Stimulated activated CD4-positive, alpha-beta T cell treated with anti-CD3 and anti-CD28 coated beads, TNF-alpha, amount 100 ng/mL, for 48 hours (primary cell): ENCODE results near the gene NLRC3.
"Not testable (repeated sequence)": the region's sequence is repeated elsewhere in the genome, so short reads cannot be mapped to it uniquely, and the experiment has no call there.

Experiments used
- DNase-seq, 3 donors: peaks; one replicate each; pipeline ENCODE4 v3.0.0-alpha.2; 2020; ENCODE audit warnings: low read depth in 3 of 3

Gene NLRC3

GRCh38 chr16:3514621-3515020 is 62.6 kb downstream of the NLRC3 start:
- DNase-seq, result no peak

GRCh38 chr16:3513892-3514583 is 63.2 kb downstream of the NLRC3 start:
- DNase-seq, result no peak

- no peak for DNase-seq
Observed at GRCh38 chr16:3511286-3512180, 65.7 kb downstream of the NLRC3 start.

DNA sequence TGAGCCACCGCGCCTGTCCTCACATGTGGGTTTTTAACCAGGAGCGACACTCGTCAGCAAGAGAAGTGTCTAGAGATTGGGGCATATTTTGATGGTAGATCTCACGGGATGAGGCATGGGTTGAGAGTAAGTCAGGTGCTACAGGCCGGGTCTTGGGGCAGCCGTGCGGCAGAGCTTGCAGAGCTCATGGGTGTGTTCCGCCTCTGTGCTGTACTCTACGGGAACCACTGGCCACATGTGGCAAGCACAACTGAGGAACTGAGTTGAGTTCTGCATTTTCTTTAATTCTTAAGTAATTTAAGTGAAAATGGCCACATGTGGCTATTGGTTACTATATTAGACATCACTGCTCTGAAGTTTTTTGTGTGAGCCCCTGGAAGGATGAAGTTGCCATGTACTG is 66.8 kb downstream of the NLRC3 start:
- no peak for DNase-seq

- DNase-seq, result peak in 2 of 3 donors; percentile 53 to 62
Observed at GRCh38 chr16:3509470-3509928, 67.7 kb downstream of the NLRC3 start.

DNA sequence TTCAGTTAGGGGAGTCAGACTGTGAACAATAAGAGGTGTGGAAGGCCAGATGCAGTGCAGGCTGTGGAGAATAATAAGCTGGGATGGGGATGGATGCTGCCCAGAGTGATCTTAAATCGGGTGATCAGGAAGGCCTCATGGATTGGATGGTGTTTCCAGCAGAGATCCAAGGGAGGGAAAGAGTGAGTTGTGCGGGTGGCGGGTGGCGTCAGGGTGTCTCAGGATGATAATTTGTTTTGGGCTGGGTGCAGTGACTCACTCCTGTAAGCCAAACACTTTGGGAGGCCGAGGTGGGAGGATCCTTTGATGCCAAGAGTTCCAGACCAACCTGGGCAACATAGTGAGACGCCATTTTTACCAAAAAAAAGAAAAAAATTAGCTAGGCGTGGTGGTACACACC is 68.5 kb downstream of the NLRC3 start:
- no peak for DNase-seq

DNA sequence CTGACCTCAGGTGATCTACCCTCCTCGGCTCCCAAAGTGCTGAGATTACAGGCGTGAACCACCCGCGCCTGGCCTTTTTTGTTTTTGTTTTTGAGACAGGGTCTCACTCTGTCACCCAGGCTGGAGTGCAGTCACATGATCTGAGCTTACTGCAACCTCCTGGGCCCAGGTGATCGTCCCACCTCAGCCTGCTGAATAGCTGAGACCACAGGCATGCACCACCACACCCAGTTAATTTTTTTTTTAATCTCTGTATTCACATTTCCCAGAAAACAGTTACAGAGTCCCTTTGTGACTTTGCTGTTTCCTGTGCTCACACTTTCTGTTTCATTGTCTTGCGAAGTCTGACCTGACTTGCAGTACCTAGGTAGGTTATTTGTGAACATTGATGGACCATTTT is 73.7 kb downstream of the NLRC3 start:
- peak in 1 of 3 donors; percentile 31 for DNase-seq

GRCh38 chr16:3501783-3502400 is 75.3 kb downstream of the NLRC3 start:
- no peak for DNase-seq

- DNase-seq, result not testable (repeated sequence)
Observed at GRCh38 chr16:3501412-3501761, 75.8 kb downstream of the NLRC3 start.

- no peak for DNase-seq
Observed at GRCh38 chr16:3498988-3499387, 78.2 kb downstream of the NLRC3 start.

DNA sequence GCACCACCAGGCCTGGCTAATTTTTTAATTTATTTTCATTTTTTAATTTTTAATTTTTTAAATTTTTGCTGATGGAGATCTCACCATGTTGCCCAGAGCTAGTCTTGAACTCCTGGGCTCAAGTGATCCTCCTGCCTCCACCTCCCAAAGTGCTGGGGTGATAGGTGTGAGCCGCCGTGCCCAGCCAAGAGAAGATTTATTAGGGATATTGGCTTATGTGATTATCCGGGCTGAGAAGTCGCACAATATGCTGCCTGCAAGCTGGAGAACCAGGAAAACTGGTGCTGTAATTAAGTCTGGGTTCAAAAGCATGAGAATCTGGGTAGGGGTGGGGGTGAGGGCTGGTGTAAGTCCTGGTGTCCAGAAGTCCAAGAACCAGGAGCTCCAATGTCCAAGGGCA is 79.4 kb downstream of the NLRC3 start:
- DNase-seq, result no peak

DNA sequence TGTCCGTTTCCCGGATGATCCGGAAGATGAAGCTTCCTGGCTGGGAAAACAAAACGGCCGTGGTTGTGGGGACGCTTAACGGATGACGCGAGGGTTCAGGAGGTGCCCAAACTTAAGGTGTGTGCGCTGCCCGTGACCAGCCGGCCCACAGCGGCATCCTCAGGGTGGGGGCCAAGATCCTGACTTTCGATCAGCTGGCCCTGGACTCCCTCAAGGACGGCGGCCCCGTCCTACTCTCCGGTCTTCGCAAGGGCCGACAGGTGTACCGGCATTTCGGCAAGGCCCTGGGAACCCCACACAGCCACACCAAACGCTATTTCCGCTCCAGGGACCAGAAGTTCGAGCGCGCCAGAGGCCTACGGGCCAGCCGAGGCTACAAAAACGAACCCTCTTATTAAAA is 80.8 kb downstream of the NLRC3 start:
- no peak for DNase-seq

GRCh38 chr16:3495176-3495575 is 82.0 kb downstream of the NLRC3 start, which contains the start of gene C16orf90:
Gene C16orf90, minus strand, starts transcription at chr16:3495489. Its CDS starts 68 bp downstream, at chr16:3495421.
- no peak for DNase-seq

DNA sequence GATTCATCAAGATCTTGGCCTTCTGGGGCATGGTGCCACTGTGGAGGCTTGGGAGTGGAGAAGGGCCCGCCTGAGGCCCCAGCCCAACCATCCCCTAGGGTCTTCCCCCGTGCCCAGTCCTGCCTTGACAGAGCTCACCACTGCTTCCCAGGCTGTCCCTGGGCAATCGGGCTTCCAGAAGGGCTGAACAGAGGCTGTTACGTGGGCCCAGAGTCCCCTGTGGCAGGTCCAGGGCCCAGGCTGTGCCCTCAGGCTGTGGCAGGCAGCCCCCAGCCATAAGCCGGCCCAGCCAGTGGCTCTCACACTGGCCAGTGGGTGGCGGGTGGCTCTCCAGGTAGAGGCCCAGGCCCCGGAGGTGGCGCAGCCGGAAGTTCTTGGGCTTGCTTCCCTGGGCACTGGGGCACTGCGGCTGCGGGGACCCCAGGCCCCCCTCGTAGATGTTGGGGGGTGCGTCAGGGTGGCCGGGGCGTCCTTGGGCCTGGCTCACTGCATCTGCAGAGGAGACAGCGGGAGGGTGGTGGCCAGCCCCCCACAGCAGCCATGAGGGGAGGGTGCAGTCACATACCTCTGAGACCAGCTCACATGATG is 82.7 kb downstream of the NLRC3 start:
- no peak for DNase-seq

DNA sequence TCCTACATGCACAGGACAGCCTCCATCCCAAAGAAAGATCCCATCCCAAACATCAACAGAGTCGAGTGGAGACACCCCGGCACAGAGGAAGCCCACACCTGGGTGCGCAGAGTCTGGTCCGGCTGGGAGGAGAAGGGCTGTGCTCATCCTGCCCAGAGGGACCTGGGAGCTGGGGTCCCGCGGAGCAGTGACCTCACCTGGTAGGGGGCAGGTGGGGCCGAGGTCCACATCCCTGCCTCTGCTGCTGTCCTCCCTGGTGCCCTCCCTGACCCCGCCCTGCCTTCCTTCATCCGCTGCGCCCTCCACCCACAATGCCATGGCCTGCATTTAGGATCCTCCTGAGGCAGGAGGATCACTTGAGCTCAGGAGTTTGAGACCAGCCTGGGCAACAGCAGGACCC is 84.8 kb downstream of the NLRC3 start:
- no peak for DNase-seq

- no peak for DNase-seq
Observed at GRCh38 chr16:3490911-3491629, 86.1 kb downstream of the NLRC3 start.
